GM21526 (cell line): ENCODE results near the gene VSIG2.
A peak's percentile ranks its signal among the peaks of the same experiment; 100 is the strongest.

Experiments
- ATAC-seq: cut with Tn5 transposase; IDR thresholded peaks from one replicate; pipeline ENCODE4 v1.9.1; 2021; ENCODE audit warnings: moderate library complexity; ENCODE audit not compliant: unreplicated experiment, low FRiP score

VSIG2 gene

GRCh38 chr11:124748481-124749343, 3.3 kb downstream of the VSIG2 start:
- no peak for ATAC-seq

DNA sequence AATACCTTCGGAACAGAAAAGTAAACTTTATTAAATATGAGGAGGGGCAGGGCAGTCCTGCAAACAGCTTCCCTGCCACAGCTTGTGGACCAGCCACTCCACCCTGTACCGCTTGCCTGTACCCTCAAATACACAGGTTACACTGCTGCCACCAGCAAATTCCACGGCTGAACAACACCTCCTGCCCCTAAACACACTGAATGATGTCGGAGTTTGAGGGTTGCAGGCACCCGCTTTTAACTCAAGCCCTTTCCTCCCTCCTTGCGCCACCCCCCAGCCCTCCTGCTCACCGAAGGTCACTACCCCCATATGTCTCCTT, 4.0 kb downstream of the VSIG2 start:
- ATAC-seq = no peak

- ATAC-seq = no peak
Observed at GRCh38 chr11:124747406-124748099, 4.5 kb downstream of the VSIG2 start.

DNA sequence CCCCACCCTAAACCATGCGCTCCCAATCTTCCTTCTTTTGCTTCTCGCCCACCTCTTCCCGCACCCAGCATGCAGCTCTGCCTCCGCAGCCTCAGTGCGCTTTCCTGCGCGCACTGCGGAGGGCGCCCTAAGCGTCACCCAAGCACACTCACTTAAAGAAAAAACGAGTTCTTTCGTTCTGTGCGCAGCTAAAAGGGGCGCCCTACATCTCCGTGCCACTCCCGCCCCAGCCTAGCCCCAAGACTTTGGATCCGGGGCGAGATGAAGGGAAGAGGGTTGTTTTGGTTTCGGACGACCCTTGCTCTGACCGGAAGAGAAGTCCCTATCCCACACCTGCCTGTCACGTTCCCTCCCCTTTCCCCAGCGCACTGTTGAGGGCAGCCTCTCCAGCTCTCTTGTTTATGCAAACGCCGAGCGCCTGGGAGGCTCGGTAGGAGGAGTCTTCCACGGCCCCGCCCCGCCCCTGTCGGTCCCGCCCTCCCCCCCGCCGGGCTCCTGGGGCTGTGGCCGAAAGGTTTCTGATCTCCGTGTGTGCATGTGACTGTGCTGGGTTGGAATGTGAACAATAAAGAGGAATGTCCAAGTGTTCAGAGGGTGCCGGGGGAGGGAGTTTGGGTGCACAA, 5.3 kb downstream of the VSIG2 start:
- peak; percentile 95 for ATAC-seq

GRCh38 chr11:124745835-124746620, 6.0 kb downstream of the VSIG2 start:
- peak; percentile 14 for ATAC-seq

- ATAC-seq = no peak
Observed at GRCh38 chr11:124745270-124745834, 6.7 kb downstream of the VSIG2 start.

GRCh38 chr11:124743050-124743449, 9.0 kb downstream of the VSIG2 start:
- no peak for ATAC-seq

- no peak for ATAC-seq
Observed at GRCh38 chr11:124742555-124742954, 9.5 kb downstream of the VSIG2 start.

GRCh38 chr11:124740277-124740882, 11.7 kb downstream of the VSIG2 start:
- ATAC-seq = peak; percentile 35

GRCh38 chr11:124739479-124740276, 12.4 kb downstream of the VSIG2 start, which contains the start of gene NRGN:
NRGN (plus strand) TSS chr11:124739942; CDS start chr11:124740085, 143 bp downstream.
- peak; percentile 99 for ATAC-seq

GRCh38 chr11:124738713-124739478, 13.2 kb downstream of the VSIG2 start:
- no peak for ATAC-seq

GRCh38 chr11:124737638-124738305, 14.3 kb downstream of the VSIG2 start:
- no peak for ATAC-seq

DNA sequence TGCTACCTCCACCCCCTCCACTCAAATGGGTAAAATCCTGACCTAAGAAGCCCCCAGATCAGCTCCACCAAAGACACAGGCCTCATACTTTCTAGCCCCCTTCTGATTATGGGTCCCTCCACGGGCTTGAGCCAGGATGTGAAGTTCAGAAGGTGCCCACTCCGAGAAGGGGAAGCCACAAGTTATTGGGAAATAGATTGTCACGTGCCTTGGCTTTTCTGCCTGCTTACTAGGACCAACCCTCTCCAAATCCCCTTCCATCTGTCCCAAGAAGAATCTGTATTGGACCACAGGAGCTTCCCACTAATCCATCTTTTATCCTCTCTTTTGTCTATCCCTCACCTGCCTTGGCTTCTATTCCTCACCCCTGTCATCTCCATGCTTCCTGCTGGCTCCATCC, 15.3 kb downstream of the VSIG2 start:
- no peak for ATAC-seq

DNA sequence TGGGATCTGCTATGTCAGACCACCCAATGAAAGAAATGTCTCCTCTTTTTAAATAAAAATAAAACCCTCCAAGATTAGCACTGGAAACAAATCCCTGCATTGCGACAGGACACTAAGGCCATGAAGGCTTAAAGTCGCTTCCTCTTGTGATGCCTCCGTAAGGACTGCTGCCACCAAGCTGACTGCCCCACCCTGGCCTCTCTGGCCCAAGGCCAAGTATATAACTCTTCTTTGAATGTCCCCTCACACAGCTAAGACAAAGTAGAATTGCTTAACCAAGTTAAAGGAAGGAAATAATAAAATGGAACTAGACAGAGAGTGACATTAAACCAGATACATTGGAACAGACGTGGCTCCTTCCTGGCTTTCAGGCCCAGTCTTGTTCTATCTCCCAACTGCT, 19.8 kb downstream of the VSIG2 start:
- ATAC-seq = no peak

DNA sequence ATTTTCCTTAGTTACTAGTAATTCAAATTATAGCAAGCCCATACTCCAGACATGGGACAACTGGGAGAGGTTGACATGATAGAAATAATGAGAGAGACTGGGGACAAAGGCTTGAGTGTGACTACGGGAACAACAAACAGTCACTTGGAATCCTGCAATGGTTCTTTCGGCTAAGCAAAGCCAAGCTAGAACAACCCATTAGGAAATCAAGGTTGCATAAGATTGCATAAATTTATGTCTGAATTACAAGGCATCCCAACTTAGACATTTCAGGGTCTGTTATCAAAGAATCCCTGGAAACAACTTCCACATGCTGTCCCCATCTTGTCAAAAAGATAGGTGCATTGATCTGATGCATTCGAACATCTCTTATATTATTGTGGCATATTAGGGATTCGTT, 22.5 kb downstream of the VSIG2 start:
- ATAC-seq = no peak

- ATAC-seq = no peak
Observed at GRCh38 chr11:124728134-124728533, 23.9 kb downstream of the VSIG2 start.

GRCh38 chr11:124727474-124727873, 24.6 kb downstream of the VSIG2 start:
- ATAC-seq = no peak

- ATAC-seq = no peak
Observed at GRCh38 chr11:124725719-124726105, 26.3 kb downstream of the VSIG2 start.
